ENCODE results near the gene SLC6A15.
A peak's percentile ranks its signal among the peaks of the same experiment; 100 is the strongest.

Gene SLC6A15

DNA sequence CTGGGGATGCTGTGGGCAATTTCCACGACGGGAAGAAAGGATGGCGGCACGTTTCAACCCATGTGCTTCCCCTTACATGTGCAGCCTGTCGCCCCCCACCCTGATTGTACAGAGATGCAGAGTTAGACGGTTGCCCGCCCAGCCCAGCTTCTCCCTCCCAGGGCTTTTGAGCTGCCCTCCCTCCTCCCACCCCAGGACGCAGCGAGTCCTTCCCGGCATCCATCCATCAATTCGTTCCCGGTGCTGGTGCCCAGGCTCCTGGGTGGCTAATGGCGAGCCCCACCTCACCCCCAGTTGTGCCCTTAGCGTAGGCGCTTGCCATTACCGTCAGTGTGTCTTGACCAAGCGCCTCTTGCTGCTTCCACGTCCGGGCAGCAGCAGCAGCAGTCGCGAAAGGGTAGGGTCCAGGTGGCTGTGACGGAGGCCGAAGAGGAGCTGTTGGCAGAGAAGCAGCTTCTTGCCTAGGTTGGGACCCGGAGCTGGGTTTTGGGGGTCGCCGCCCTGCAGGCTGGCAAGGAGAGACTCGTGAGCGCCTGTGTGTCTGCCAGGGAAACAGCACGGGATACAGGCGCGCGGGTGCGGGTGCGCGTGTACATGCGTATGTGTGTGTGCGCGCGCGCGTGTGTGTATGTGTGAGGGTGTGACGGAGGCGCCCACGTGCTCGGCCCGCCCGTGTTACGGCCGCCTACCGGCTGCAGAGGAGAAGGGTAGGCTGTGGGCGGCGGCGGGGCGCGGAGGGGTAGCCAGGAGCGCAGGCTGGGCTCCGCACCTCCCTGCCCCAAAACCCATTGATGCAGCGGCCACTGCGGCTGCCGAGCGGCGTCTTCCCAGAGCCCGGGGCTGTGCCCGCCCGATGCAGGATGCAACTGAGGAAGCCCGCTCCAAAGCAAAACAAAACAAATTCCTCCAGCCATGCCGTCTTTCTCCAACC, at the start of gene SLC6A15:
Gene SLC6A15 (minus strand): TSS at position 602 of the 931 bp plus-strand sequence. CDS start 20,679 bp downstream, outside the sequence.
- peak; percentile 52 for DNase-seq

DNA sequence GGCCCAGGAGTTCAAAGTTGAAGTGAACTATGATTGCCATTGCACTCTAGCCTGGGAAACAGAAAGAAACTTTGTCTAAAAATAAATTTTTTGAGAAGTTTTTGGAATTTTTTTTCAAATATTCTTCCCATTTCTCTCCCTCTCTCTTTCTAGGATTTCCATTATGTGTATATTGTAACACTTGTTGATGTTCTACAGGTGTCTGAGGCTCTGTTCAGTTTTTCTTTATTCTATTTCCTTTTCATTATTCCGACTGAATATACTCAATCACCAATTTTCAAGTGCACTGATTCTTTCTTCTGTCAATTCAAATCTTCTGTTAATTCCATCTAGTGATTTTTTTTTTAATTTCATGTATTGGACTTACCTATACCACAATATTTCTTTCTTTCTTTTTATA, 48.3 kb upstream of the SLC6A15 start:
- no peak for DNase-seq

DNA sequence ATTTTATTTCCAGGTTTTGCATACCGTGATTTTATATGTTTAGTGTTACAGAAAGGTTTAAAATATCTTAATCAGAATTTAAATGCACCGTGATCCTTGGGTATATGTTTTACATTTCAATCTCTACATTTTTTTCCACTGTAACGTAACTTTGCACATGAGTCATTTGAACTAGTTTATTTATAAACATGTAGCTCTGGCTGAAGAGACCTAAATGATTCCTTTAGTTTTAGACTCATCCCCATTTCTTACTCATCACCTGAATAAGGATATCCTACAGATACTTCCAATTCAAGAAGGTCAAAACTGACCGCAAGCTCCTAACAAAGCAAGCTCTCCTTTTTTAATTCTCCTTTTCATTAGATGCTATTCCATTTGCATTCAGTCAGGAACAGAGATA, 42.7 kb upstream of the SLC6A15 start:
- no peak for DNase-seq

DNA sequence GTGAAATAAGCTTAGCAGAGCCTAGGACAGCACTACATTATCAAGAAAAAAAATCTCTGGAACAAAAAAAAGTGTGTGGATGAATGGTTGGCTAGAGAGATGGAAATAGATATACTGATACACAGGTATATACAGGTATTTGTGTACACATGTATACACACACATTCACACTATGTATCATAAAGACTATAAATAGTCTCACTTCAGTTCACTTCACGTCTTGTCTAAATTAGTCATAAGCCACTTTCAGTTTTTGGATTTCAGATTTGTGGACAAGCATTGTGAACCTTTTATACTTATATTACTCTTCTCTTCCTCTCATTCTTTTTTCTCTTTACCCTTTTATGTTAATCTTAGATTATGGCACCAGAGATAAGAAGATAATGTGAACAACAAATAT, 41.8 kb upstream of the SLC6A15 start:
- no peak for DNase-seq

DNA sequence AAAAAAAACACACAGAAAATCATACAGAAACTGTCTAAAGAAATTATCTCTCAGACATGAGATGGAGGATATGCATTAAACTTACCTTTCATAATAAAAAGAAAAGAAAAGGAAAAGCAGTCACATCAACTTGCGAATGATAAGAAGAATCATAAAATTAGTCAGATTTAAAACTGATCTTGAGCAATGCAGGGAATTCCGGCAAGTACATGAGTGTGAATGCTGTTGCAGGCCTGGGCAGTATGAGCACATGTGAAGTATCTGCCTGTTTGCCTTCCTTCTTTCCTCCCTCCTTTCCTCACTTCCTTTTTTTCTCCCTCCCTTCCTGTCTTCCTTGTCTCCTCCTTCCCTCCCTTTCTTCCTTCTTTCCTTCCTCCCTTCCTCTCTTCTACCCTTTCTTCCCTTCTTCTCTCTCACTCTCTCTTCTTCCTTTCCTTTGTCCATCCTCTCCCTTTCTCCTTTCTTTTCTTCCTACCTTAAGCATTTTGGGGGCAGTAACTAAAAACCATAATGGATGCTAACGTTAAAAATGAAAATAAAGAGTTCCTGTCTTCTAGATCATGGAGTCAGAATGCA, 38.5 kb upstream of the SLC6A15 start:
- DNase-seq: no peak

DNA sequence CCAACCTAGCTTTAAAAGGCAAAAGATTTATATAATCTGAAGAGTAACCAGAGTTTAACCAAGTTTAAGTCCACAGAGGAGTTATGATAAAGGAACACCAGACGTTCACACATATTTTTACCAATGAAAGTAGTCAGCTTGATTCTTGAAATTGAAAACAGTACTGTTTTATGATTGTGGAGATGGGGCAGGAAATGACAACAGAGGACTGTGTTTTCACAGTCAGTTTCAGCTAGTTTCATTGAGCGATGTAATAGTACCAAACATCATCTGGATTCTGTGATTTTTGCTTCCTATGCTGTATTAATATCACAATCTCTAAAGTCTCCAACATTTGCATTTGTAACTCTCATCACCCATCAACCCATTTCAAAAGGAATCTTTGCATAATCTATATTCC, 34.2 kb upstream of the SLC6A15 start:
- no peak for DNase-seq

DNA sequence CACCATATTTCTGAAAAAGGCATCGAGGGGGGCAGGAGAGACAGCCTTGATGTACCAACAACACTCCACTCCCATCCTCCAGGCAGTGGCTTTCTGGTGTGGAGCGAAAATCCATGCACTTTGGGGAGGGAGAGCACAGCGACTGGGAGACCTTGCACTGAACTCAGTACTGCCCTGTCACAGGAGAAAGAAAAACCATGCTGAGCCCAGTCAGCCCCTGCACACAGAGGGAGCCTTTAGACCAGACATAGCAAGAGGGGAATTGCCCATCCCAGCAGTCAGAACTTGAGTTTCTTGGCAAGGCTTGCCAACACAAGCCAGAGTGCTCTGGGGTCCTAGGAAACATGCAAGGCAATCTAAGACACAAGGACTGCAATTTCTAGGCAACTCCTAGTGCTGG, 24.8 kb upstream of the SLC6A15 start:
- DNase-seq: no peak

DNA sequence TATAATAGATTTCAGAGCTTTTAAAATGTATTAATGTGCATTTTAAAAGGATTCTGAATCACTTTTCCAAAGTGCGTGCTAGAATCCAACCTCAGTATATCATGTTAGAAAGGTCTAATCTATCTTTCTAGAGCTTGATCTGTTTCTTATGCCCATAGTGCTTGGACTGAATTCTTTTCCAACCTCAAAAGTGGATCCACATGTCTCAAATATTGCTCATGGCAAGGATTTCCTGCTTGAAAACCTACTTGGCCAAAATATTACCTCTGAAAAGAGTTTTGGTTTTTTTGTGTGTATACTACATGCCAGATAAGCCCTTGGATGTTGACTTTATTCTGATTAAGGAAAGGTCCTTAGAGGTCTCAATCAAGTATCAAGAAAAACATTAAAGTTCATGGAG, 16.9 kb upstream of the SLC6A15 start:
- no peak for DNase-seq

DNA sequence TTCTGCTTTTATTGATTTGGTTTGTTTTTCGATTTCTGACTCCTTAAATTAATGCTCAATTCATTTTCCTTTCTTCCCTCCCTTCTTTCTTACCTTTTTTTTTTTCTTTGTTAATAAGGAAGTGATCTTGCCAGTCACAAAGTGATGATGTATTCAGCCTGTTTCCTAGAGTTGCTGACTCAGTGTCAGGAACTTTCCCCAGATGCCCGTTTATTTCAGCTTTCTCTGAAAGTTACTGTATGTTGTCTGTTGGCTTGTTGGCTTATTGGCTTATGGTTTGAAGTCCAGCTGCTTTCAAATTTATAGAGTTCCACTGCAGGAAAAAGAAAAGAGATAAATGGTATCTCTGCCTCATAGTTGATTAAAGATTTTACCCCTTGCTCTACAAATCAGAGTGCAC, 12.4 kb upstream of the SLC6A15 start:
- peak; percentile 49 for DNase-seq

DNA sequence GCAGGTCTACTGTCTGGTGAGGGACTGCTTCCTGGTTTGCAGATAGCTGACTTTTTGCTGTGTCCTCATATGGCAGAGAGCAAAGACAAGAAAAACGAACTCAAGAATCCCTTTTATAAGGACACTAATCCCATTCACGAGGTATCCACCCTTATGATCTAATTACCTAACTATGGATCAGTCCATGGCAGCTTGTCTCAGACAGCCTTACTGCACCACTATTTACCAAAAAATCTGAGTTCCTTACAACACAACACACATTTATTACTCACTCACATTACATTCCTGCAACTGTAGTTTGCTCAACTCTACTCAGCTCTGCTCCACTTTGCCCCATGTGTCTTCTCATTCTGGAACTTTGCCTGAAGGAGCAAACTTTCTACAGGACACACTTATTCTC, 10.1 kb upstream of the SLC6A15 start:
- DNase-seq: no peak

DNA sequence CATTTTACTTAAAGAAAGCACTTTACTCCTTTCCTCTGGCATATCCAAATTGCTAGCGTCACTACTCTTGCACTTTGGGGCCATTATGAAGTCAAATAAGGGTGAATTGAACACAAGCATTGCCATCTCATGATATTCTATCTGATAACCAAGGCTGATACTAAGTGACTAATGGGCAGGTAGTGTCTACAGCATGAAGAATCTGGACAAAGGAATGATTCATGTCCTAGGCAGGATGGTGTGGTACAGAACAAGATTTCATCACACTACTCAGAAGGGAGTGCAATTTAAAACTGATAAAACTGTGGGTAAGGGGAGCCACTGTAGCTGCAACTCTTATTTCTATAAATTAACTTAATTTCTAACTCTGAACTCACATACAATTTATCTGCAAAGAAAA, 7.7 kb upstream of the SLC6A15 start:
- DNase-seq: no peak

DNA sequence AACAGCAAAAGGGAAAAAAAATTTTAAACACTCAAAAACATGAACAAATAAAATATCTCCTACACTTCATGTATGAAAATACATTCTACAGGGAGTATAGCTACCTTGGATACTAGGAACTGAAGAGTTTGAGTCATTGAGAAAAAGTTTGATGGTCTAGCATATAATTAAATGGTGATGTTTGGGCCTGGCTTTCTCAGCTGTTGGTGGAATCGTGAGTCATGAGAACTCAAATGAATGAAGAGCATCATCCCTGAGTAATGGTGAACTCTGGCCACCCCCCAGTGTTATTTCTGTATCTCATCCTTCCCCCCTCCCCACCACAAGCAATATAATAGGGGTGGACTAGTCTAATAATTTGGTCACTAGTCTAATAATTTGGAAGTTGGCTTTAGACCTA, 6.7 kb upstream of the SLC6A15 start:
- DNase-seq: no peak

DNA sequence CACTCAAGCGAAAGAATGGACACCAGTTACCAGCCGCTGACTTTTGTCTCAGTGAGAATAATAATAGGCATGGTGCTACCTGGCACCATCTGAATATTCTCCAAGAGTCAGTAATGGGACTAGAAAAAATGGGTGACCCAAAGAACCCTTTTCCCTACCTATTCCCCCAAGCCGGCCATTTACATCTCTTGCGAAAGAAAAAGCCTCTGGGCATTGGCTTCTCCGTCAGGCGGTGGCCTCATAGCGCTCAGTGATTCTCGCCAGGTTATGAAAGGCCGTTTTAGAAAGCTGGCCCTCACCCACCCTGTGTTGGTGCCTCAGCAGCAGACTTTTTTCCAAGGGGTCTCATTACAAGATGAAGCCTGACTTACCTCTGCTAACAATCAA, 523 bp upstream of the SLC6A15 start:
- no peak for DNase-seq

DNA sequence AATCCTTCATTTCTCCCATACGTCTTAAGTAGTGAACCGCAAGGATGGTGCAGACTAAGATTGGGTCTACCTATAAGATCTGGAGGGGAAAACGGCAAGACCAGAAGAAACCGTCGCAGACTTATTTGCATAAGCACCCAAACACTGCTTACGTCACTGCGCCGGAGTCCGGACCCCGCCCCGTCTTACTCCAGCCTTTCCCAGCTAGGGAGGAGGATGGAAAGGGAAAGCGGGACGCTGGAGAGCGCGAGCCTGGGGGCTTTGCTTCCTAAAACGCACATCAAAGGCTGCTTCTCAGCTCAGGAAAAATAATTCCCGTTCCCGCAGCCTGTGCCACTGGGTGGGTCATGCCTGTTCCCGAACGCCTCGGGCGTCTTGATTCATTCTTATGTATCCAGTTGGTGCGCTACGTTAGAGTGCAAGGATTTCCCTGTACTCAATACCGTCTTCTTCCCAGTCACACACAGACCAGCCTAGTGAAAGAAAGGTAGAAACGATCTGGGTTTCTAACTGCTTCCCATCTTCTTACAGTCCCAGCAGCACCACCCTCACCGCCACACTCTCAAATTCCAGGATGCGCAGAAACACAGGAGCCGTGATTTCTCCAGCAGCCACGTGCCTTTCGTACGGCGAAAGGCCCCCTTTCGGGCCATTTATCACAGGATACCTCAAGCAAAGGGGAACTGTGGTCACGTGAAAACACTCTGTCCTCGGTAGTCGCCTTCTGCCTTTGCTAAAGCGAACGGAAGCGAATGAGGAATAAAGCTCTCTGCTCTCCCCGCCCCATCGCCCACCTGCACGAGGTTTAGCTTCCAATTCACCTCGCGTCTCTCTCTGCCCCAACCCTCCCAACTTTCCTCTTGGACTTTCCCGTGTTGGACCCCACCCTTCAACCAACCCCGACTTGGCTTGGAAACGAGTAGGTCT, 1.1 kb downstream of the SLC6A15 start:
- DNase-seq: peak; percentile 5

DNA sequence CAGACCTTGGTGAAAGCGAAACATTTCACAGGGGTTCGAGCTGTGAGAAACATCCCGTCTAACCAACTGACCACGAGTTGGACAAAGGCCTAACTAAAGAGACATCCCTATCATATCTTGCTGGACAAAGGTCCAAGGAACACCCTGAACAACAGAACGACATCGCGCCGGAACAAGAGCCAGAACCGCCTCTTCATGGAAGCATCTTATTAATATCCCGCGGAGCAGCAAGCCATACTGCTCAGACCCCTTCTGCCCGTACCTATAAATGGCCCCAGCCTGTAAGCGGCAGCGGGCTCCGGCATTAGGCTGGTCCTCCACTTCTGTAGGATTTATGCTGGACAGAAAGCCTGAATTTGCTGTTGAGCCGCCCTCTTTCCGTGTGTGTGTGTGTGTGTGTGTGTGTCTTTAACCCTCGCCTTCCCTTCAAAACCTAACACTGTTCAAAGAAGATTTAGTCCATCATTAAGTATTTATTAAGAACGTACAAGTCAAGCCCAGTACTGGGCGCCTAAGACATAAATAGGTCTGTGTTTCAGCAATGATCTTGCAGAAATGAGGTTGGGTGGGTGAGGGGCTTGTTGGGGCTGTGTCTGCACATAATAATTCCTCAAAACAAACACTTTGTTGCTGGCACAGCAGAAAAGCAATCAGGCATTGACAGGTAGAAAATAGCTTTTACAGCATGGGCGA, 1.9 kb downstream of the SLC6A15 start:
- DNase-seq: peak; percentile 4

DNA sequence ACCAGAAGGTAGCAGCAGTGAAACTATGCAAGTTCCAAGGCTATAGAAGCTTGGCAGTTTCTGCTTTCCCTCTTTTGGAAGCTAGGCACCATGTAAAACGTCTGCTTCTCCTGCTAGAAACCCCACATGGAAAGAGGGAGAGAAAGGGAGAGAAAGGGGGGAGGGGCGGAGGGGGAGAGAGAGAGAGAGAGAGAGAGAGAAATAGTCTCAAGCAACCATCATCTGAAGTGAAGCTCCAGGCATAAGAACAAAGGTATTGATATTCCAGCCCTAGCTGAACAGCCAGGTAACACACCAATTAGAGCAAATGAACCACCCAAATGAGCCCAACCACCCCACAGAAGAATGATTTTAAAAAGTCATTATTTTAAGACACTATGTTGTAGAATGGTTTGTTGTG, 8.5 kb downstream of the SLC6A15 start:
- DNase-seq: no peak

DNA sequence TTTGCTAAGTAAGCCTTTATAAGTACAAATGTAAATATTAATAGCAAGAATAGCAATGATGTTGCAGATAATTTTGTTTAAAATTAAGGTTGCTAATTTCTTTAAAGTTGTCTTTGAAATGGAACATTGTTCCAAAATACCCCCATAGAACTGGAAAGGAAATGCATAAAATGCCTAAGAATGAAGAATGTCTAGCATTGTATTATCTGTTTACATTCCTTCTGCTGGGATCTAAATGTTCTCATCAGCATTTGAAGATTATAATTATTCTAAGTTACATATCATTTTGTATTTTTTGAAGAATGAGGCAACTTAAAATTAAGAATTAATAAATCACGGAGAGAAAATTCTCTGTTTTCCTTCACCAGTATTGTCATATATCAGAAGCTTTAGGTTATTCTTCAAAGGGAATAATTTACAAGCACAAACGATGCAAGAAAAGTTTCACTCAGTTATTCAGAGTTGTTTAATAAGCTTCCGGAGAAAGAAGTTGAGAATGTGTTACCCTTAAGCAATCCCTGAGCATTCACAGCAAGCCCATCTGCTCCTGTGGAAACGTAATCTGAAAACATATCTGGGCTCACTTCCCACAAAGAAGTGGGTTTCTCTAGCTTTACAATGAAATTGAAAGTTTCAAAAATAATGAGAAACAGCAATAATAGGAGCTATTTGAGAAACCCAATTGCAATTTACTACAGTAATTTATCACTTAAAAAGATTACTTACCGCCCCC, 21.3 kb downstream of the SLC6A15 start:
- DNase-seq: no peak

DNA sequence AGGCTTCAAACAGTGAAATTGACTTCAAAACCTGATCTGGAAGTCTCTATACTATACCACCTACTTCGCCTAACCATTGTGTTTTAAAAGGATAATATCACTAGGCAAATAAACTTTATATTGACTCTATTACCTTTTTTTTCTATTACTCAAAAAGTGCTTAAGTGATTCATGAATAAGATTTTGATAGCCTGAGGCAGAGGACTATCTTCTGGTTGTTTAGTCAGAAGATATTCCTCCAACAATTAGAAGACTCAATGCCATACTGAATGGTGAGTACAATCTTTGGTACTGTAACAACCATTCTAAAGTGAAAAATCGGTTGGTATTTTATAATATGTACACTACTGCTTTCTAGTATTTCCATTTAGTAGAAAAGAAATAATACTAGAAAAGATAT, 22.8 kb downstream of the SLC6A15 start:
- DNase-seq: no peak

DNA sequence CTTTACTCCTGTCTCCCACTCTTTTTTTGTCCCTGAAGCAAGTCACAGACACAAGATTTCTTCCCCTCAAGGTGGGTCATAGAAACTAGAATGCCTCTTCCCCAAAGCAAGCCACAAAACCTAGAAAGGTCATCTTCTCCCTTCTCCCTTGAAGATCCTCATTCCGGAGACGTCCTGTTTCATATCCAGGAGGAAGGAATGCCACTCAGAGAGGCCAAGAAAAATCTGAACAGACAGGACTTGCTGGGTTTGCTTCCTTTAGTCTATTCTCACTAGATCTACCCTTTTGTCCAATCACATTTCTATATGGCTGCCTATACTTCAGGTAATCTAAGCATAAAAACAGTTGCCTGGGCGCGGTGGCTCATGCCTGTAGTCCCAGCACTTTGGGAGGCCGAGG, 23.7 kb downstream of the SLC6A15 start:
- DNase-seq: no peak

DNA sequence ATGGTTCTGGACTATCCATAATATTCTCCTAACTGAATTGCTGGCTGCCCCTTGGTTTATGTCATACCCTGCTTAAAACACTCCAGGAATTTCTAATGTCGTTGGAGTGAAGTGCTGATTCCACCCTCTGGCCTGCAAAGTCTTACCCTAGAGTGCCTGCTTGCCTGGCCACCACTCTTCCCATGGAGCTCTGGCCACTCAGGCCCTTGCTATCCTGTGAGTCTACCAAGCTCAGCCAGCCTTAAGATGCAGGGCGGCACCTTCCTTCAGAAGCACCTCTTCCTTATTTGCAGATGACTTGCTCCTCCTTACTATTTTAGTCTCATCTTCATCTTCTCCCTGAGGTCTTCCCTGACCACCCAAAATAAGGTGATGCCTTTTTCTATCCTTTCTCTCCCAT, 35.3 kb downstream of the SLC6A15 start:
- no peak for DNase-seq

DNA sequence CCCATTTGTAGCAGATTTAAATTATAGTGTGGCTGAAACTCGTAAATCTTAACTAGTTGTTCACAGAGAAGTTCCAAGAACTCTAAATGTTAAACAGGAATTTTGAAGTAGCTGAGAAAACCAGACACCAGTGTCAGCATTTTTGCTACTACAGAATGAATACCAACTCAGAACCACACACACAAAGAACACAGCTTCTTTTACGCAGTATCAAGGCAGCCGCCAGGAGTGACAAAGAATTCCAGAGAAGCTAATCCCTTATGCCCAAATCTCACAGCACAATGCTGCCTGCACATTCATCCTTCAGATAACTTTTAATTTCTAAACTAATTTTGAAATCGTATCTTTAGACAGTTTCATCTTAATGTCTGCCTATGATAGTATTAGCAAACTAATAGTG, 37.4 kb downstream of the SLC6A15 start:
- no peak for DNase-seq

DNA sequence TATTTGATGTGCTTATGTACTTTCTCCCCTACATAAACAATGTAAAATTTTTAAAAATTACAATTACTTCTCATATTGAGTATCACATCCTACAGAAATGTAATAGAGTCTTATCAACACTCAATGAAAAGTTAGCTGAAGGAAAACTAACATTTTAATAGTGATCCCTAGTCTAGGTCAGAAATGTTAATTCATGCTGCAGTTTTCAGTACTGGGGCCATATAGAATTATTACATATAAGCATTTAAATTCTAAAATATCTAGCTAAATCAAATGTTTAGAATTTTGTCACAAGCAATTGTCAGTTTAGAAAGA, 37.8 kb downstream of the SLC6A15 start:
- no peak for DNase-seq

Data from RPMI8226 (cell line).